Medulla oblongata (tissue), 1 donor: ENCODE measurements around the gene TMPRSS13.
A peak's percentile ranks its signal among the peaks of the same experiment; 100 is the strongest.
"Not testable (repeated sequence)": the region's sequence is repeated elsewhere in the genome, so short reads cannot be mapped to it uniquely, and the experiment has no call there.

ENCODE experiments used
- DNase-seq: peaks from one replicate; pipeline ENCODE4 v3.0.0-alpha.2; 2015; ENCODE audit errors: extremely low spot score

TMPRSS13 gene

GRCh38 chr11:117873828-117874125 lies 55.4 kb downstream of the TMPRSS13 start:
- no peak for DNase-seq

GRCh38 chr11:117872975-117873827 lies 56.0 kb downstream of the TMPRSS13 start:
- DNase-seq, result no peak

- DNase-seq, result no peak
These were observed 56.7 kb downstream of the TMPRSS13 start for GRCh38 chr11:117872420-117872961.

GRCh38 chr11:117871784-117872183 lies 57.4 kb downstream of the TMPRSS13 start:
- no peak for DNase-seq

GRCh38 chr11:117871160-117871559 lies 58.0 kb downstream of the TMPRSS13 start:
- DNase-seq, result no peak

GRCh38 chr11:117870103-117870952 lies 58.9 kb downstream of the TMPRSS13 start:
- peak; percentile 55 for DNase-seq

- peak; percentile 38 for DNase-seq
These were observed 59.6 kb downstream of the TMPRSS13 start for GRCh38 chr11:117869604-117870003.

- no peak for DNase-seq
These were observed 60.2 kb downstream of the TMPRSS13 start for GRCh38 chr11:117868815-117869561.

- no peak for DNase-seq
These were observed 61.1 kb downstream of the TMPRSS13 start for GRCh38 chr11:117868088-117868487.

GRCh38 chr11:117866526-117866925 lies 62.7 kb downstream of the TMPRSS13 start:
- DNase-seq, result peak; percentile 78

GRCh38 chr11:117865546-117865945 lies 63.7 kb downstream of the TMPRSS13 start:
- not testable (repeated sequence) for DNase-seq

GRCh38 chr11:117863383-117863782 lies 65.8 kb downstream of the TMPRSS13 start:
- DNase-seq, result no peak

GRCh38 chr11:117862753-117863152 lies 66.4 kb downstream of the TMPRSS13 start:
- no peak for DNase-seq

GRCh38 chr11:117862019-117862725 lies 67.0 kb downstream of the TMPRSS13 start:
- DNase-seq, result no peak

- no peak for DNase-seq
These were observed 67.8 kb downstream of the TMPRSS13 start for GRCh38 chr11:117861151-117862018.

GRCh38 chr11:117860139-117860538 lies 69.1 kb downstream of the TMPRSS13 start:
- DNase-seq, result no peak

- no peak for DNase-seq
These were observed 69.6 kb downstream of the TMPRSS13 start for GRCh38 chr11:117859488-117860112.

GRCh38 chr11:117859061-117859460 lies 70.1 kb downstream of the TMPRSS13 start:
- no peak for DNase-seq

- no peak for DNase-seq
These were observed 71.3 kb downstream of the TMPRSS13 start for GRCh38 chr11:117857734-117858414.
